Spleen (tissue), 7 donors: Measurements from ENCODE around the gene NTRK2.

Experiments used
- CTCF ChIP-seq, 11 experiments: fragments of 200-600 bp in 7 of 11; fragments of 450-650 bp in 4 of 11; sonication (generic) in 4 of 11; IDR thresholded peaks in 8 of 11; conservative IDR thresholded peaks in 3 of 11; 1 replicate in 7 of 11; 2 replicates in 4 of 11; pipeline versions ENCODE4 v1.4.0 to v1.8.0; 2016 to 2021; ENCODE audit warnings: antibody characterized with exemption in 11 of 11, inconsistent platforms in 4 of 11, mild to moderate bottlenecking in 1 of 11
- POLR2A ChIP-seq, 3 donors: fragments of 450-650 bp; IDR thresholded peaks; one replicate each; pipeline ENCODE4 v1.5.1; 2017; ENCODE audit warnings: antibody characterized with exemption in 3 of 3, mild to moderate bottlenecking in 1 of 3
- donor health status: DM: no; HTN: no; CAD: no; lungs with moderate emphysema.
- donor health status: DM: no; HTN: no; CAD: no.
- donor health status: DM: no; HTN: no; CAD: no.

- TF ChIP-seq POLR2A (IDR thresholded peaks at IDR 0.05) (no peak), CTCF (IDR thresholded peaks at IDR 0.05 in 8 of 11, conservative IDR thresholded peaks at IDR 0.05 in 3 of 11) (no peak)
These were observed 30.5 kb downstream of the NTRK2 start for GRCh38 chr9:84699984-84700383.
